Activated CD8-positive, alpha-beta T cell treated with anti-CD3 and anti-CD28 coated beads for 36 hours (primary cell): ENCODE measurements around the gene CYP20A1. TPM values are rescaled to one million over a fixed set of nuclear protein-coding genes. Genes with fewer than 3 reads are reported as not detected.
"Not testable (repeated sequence)": the region's sequence is repeated elsewhere in the genome, so short reads cannot be mapped to it uniquely, and the experiment has no call there.

Source experiments
- ATAC-seq: fragments of 200-7000 bp; cut with Tn5 transposase; one replicate; pipeline ENCODE4 v1.10.0; 2021; ENCODE audit warnings: mild to moderate bottlenecking, moderate library complexity
- CTCF ChIA-PET: fragments of 350-600 bp; sonication (Branson Sonifier 250); formaldehyde crosslinking; loops from one replicate; lab custom pipeline; 2021; ENCODE audit warnings: antibody characterized with exemption; lab: Charles Lee
- POLR2A ChIA-PET: fragments of 350-600 bp; sonication (Branson Sonifier 250); formaldehyde crosslinking; loops from one replicate; lab custom pipeline; 2021; ENCODE audit warnings: antibody characterized with exemption; lab: Charles Lee
- DNase-seq: peaks from one replicate; pipeline ENCODE4 v3.0.0-alpha.2; 2020
- H3K27ac Mint-ChIP-seq: one replicate; pipeline ENCODE4 v1.8.0; 2021; ENCODE audit warnings: mild to moderate bottlenecking, mixed read lengths
- H3K27me3 Mint-ChIP-seq: one replicate; pipeline ENCODE4 v1.8.0; 2021; ENCODE audit warnings: mixed read lengths
- H3K36me3 Mint-ChIP-seq: one replicate; pipeline ENCODE4 v1.8.0; 2021; ENCODE audit warnings: low read depth, mixed read lengths
- H3K4me1 Mint-ChIP-seq: one replicate; pipeline ENCODE4 v1.8.0; 2021; ENCODE audit warnings: low read depth, mixed read lengths
- H3K4me3 Mint-ChIP-seq: one replicate; pipeline ENCODE4 v1.8.0; 2021; ENCODE audit warnings: mild to moderate bottlenecking, moderate library complexity, mixed read lengths
- H3K9me3 Mint-ChIP-seq: one replicate; pipeline ENCODE4 v1.8.0; 2021; ENCODE audit warnings: mixed read lengths
- intact Hi-C: fragments of 100-400 bp; cut with micrococcal nuclease; formaldehyde crosslinking; loops from one replicate; pipeline ENCODE4 v1.10.0; 2022
- total RNA-seq, 2 experiments: library from RNA; stranded (reverse); gene quantifications; one replicate each; pipeline ENCODE4 v1.2.3, GENCODE V29; 2021
- TF ChIP-seq, protein P1 (sequence below): fragments of 200-600 bp; IDR thresholded peaks from one replicate; pipeline ENCODE4 v1.8.0; 2022; ENCODE audit warnings: antibody characterized with exemption, mild to moderate bottlenecking

Gene CYP20A1
- total RNA-seq, 2 experiments from 2014 or later, result 13.8 to 14.3 TPM

DNA sequence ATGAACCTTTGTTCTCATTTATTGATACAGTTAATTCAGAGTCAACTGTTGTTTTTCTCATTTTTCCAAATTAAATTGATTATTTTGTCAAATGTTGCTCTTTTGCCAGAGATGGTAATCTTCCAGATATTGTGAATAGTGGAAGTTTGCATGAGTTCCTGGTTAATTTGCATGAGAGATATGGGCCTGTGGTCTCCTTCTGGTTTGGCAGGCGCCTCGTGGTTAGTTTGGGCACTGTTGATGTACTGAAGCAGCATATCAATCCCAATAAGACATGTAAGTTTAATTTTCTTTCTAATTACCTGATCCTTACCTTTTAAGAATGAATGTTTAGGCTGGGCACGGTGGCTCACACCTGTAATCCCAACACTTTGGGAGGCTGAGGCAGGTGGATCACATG is 7.8 kb downstream of the CYP20A1 start:
- peaks cover 36% of the 10 kb centered on the region for H3K36me3 Mint-ChIP-seq
- ATAC-seq (no peak), DNase-seq (no peak)
- peaks cover 23% of the 10 kb centered on the region for H3K4me1 Mint-ChIP-seq
- POLR2A ChIA-PET, result no interaction called here
- H3K4me3 Mint-ChIP-seq, result no peak overlapping the region
- no peak overlapping the region for H3K27ac Mint-ChIP-seq
- H3K27me3 Mint-ChIP-seq, result no peaks in the 10 kb centered on the region
- TF ChIP-seq, protein P1, sequence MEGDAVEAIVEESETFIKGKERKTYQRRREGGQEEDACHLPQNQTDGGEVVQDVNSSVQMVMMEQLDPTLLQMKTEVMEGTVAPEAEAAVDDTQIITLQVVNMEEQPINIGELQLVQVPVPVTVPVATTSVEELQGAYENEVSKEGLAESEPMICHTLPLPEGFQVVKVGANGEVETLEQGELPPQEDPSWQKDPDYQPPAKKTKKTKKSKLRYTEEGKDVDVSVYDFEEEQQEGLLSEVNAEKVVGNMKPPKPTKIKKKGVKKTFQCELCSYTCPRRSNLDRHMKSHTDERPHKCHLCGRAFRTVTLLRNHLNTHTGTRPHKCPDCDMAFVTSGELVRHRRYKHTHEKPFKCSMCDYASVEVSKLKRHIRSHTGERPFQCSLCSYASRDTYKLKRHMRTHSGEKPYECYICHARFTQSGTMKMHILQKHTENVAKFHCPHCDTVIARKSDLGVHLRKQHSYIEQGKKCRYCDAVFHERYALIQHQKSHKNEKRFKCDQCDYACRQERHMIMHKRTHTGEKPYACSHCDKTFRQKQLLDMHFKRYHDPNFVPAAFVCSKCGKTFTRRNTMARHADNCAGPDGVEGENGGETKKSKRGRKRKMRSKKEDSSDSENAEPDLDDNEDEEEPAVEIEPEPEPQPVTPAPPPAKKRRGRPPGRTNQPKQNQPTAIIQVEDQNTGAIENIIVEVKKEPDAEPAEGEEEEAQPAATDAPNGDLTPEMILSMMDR, result no peak
- CTCF ChIA-PET, result interaction anchor here (0.7 to 1.1 kb wide), 2 partner anchors 22 to 326 kb away, joined by 3 to 5 read pairs; no protein-coding TSS in a partner anchor
- H3K9me3 Mint-ChIP-seq, result no peaks in the 10 kb centered on the region
- intact Hi-C loops, result no loop called here

GRCh38 chr2:203252818-203253217 is 14.0 kb downstream of the CYP20A1 start:
- Mint-ChIP-seq H3K9me3 (no peaks in the 10 kb centered on the region), H3K27ac (peak overlapping the region; percentile 65), H3K4me1 (peaks cover 4% of the 10 kb centered on the region), H3K36me3 (peaks cover 39% of the 10 kb centered on the region), H3K27me3 (no peaks in the 10 kb centered on the region), H3K4me3 (no peak overlapping the region)
- DNase-seq (no peak), ATAC-seq (no peak)
- TF ChIP-seq, protein P1, result no peak
- intact Hi-C loops, result no loop called here
- ChIA-PET CTCF (no interaction called here), POLR2A (no interaction called here)

DNA sequence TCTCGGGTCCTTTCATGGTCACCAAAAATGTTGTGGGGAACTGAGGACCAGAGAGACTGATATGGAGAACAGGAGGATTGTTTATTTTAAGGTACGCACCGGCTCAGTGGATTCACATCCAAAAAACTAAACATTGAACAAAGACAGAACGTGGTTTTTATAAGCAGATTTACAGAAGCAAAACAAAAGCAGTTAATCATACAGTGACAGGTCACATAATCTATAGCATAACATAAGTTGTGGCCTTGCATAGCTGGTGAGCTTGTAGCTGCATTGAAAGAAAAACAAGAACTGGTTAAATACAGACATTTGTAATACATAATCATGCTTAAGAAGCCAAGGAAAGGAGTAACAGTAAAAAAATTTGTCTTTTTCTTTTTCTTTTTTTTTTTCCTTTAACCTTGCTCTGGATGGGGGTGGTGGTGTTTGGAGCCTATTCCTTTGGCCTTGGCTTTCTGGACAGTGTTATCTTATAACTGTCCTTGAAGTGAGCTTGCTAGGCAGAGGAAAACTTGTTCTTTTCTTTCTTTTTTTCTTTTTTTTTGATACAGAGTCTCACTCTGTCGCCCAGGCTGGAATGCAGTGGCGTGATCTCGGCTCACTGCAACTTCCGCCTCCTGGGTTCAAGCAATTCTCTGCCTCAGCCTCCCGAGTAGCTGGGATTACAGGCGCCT is 14.7 kb downstream of the CYP20A1 start:
- POLR2A ChIA-PET, H3K9me3 Mint-ChIP-seq, CTCF ChIA-PET, H3K4me3 Mint-ChIP-seq, intact Hi-C loops, ATAC-seq, H3K27ac Mint-ChIP-seq, H3K27me3 Mint-ChIP-seq, H3K4me1 Mint-ChIP-seq, DNase-seq: not testable (repeated sequence)
- H3K36me3 Mint-ChIP-seq, result peaks cover 41% of the 10 kb centered on the region

GRCh38 chr2:203261326-203262159 is 22.7 kb downstream of the CYP20A1 start:
- Mint-ChIP-seq H3K27ac (no peak overlapping the region), H3K4me1 (peaks cover 4% of the 10 kb centered on the region), H3K36me3 (peaks cover 18% of the 10 kb centered on the region), H3K9me3 (no peaks in the 10 kb centered on the region), H3K4me3 (no peak overlapping the region), H3K27me3 (no peaks in the 10 kb centered on the region)
- CTCF ChIA-PET, result interaction anchor here (1.6 kb wide), 1 partner anchor 28 kb away, joined by 3 read pairs; no protein-coding TSS in a partner anchor
- DNase-seq, result no peak
- no peak for ATAC-seq
- POLR2A ChIA-PET, result interaction anchor here (0.8 kb wide), 1 partner anchor 19 kb away, joined by 4 read pairs; no protein-coding TSS in a partner anchor
- TF ChIP-seq, protein P1, result no peak
- intact Hi-C loops, result no loop called here

GRCh38 chr2:203279288-203279687 is 40.5 kb downstream of the CYP20A1 start:
- ChIA-PET POLR2A (no interaction called here), CTCF (no interaction called here)
- DNase-seq (no peak), ATAC-seq (no peak)
- TF ChIP-seq, protein P1, result no peak
- H3K4me3 Mint-ChIP-seq, result no peak overlapping the region
- H3K4me1 Mint-ChIP-seq, result no peaks in the 10 kb centered on the region
- H3K27ac Mint-ChIP-seq, result no peak overlapping the region
- H3K9me3 Mint-ChIP-seq, result no peaks in the 10 kb centered on the region
- H3K27me3 Mint-ChIP-seq, result no peaks in the 10 kb centered on the region
- H3K36me3 Mint-ChIP-seq, result peaks cover 14% of the 10 kb centered on the region
- intact Hi-C loops, result no loop called here
